GM10248 (cell line): ENCODE measurements around the gene ZNHIT1.
"Not testable (repeated sequence)": the region's sequence is repeated elsewhere in the genome, so short reads cannot be mapped to it uniquely, and the experiment has no call there.

Source experiments
- CTCF ChIA-PET: fragments of 300-600 bp; sonication (Branson Sonifier 250); formaldehyde crosslinking; extraction: SDS; loops from one replicate; lab custom pipeline; 2021; ENCODE audit warnings: antibody characterized with exemption; lab: Yijun Ruan, JAX
- POLR2A ChIA-PET: fragments of 350-650 bp; sonication (Branson Sonifier 250); formaldehyde crosslinking; extraction: SDS; loops from one replicate; lab custom pipeline; 2020; ENCODE audit warnings: antibody characterized with exemption; lab: Yijun Ruan, JAX
- DNase-seq: peaks from one replicate; pipeline ENCODE4 v3.0.0; 2012; ENCODE audit errors: extremely low spot score
- TF ChIP-seq, protein P1 (sequence below): IDR thresholded peaks from 2 replicates; pipeline ENCODE4 v1.5.1; 2012; ENCODE audit warnings: mild to moderate bottlenecking, low read depth; ENCODE audit errors: extremely low read depth, missing control alignments, control extremely low read depth

The ZNHIT1 gene

GRCh38 chr7:101255796-101256195, 37.8 kb downstream of the ZNHIT1 start:
- TF ChIP-seq, protein P1, sequence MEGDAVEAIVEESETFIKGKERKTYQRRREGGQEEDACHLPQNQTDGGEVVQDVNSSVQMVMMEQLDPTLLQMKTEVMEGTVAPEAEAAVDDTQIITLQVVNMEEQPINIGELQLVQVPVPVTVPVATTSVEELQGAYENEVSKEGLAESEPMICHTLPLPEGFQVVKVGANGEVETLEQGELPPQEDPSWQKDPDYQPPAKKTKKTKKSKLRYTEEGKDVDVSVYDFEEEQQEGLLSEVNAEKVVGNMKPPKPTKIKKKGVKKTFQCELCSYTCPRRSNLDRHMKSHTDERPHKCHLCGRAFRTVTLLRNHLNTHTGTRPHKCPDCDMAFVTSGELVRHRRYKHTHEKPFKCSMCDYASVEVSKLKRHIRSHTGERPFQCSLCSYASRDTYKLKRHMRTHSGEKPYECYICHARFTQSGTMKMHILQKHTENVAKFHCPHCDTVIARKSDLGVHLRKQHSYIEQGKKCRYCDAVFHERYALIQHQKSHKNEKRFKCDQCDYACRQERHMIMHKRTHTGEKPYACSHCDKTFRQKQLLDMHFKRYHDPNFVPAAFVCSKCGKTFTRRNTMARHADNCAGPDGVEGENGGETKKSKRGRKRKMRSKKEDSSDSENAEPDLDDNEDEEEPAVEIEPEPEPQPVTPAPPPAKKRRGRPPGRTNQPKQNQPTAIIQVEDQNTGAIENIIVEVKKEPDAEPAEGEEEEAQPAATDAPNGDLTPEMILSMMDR = no peak
- no peak for DNase-seq
- ChIA-PET CTCF (interaction anchor here (1.3 to 4.5 kb wide), 4 partner anchors 12 to 63 kb away, joined by 4 to 30 read pairs (median 8); partner anchors contain the start of genes FIS1 and ZNHIT1), POLR2A (interaction anchor here (1.1 kb wide), 1 partner anchor 12 kb away, joined by 5 read pairs; no protein-coding TSS in a partner anchor)

DNA sequence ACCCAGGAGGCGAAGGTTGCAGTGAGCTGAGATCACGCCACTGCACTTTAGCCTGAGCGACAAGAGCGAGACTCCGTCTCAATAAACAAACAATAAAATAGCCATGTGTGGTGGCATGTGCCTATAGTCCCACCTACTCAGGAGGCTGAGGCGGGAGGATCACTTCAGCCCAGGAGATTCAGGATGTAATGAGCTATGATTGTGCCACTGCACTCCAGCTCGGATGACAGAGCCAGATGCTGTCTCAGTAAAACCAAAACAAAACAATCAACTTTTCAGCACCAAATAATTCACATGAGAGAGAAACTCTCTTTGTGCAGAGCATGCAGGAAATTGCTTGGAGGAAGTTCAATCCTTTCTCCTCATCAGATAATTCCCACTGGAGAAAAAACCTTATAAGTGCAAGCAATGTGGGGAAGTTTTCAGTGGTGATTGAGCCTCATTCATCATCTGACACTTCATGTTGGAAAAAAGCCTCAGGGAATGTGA, 40.3 kb downstream of the ZNHIT1 start:
- TF ChIP-seq, protein P1 = no peak

DNA sequence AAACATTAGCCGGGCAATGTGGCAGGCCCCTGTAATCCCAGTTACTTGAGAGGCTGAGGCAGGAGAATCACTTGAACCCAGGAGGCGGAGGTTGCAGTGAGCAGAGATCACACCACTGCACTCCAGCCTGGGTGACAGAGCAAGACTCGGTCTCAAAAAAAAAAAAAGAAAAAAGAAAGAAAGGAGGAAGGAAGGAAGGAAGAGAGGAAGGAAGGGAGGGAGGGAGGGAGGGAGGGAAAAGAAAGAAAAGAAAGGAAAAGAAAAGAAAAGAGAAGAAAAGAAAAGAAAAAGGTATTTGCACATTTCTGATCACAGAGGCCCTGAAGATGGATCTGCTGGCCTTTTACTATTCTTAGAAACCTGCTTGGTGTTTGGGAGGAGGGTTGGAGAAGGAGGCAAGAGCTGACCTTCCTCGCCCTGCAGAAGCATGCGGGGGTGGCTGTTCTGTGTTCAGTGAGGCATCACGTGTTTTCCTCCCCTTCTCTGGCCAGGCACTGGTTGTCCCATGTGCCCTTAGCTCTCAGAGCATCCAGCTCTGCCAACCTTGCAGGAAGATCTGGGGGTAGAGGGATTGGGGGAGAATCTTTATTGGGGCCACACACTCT, 46.2 kb downstream of the ZNHIT1 start:
- CTCF ChIA-PET = interaction anchor here (0.7 to 1.5 kb wide), 3 partner anchors 19 to 120 kb away, joined by 3 to 4 read pairs (median 3); no protein-coding TSS in a partner anchor
- DNase-seq, POLR2A ChIA-PET: not testable (repeated sequence)

More for the DNA sequence above, 40.3 kb downstream of the ZNHIT1 start:
- ChIA-PET POLR2A (interaction anchor here (0.5 kb wide), 1 partner anchor 599 kb away, joined by 4 read pairs; no protein-coding TSS in a partner anchor), CTCF (interaction anchor here (1.0 to 1.7 kb wide), 4 partner anchors 14 to 114 kb away, joined by 3 to 5 read pairs (median 4); partner anchors contain the start of gene FIS1)
- DNase-seq = no peak

DNA sequence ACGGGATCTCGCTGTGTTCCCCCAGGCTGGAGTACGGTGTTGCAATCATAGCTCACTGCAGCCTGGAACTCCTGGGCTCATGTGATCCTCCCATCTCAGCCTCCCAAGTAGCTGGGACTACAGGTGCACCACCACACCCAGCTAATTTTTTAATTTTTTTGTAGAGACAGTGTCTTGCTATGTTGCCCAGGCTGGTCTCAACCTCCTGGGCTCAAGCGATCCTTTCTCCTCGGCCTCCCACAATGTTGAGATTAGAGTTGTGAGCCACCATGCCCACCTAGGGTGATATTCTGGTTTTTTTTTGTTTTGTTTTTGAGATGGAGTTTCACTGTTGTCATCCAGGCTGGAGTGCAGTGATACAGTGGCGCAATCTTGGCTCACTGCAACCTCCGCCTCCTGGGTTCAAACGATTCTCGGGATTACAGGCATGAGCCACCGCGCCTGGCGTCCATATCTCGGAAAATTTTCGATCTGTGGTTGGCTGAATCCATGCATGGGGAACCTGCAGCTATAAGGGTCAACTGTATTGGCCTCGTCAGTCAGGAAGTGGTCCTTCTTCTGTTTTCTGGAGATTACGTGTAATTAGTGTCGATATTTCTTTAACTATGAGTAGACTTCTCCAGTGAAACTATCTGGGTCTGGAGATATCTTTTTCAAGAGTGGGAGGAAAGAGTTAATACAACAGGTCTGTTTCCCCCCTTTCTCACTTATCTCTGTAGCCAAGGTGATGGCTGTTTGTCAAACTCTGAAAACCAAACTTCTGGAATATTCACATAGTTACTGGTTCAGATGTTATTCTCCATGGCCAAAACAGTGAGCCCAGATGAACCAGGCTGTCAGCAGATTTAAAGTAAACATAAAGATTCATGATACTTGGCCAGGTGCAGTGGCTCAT, 47.9 kb downstream of the ZNHIT1 start:
- no peak for DNase-seq
- TF ChIP-seq, protein P1 = no peak
- ChIA-PET CTCF (interaction anchor here (0.7 to 1.5 kb wide), 4 partner anchors 17 to 73 kb away, joined by 3 to 5 read pairs (median 4); no protein-coding TSS in a partner anchor), POLR2A (no interaction called here)

DNA sequence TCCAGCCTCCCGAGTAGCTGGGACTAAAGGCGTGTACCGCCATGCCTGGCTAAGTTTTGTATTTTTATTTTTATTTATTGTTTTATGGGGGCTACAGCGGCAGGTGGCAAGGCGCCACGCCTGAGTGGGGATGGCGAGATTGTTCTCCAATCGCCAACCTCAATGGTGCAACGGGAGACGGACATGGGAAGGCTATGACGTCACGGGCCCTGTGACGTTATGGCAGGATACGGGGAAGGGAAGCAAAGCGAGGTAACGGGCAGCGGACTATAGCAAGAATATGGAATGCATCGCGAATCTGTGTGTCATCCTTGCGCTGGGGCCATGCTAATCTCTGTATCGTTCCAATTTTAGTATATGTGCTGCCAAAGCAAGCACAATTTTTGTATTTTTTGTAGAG, 51.7 kb downstream of the ZNHIT1 start:
- DNase-seq = no peak
- ChIA-PET CTCF (interaction anchor here (1.5 to 1.9 kb wide), 2 partner anchors 13 to 126 kb away, joined by 3 to 7 read pairs; no protein-coding TSS in a partner anchor), POLR2A (no interaction called here)
- TF ChIP-seq, protein P1 = no peak

GRCh38 chr7:101271021-101271420, 53.1 kb downstream of the ZNHIT1 start:
- ChIA-PET POLR2A (no interaction called here), CTCF (interaction anchor here (1.0 kb wide), 1 partner anchor 10 kb away, joined by 3 read pairs; no protein-coding TSS in a partner anchor)
- no peak for DNase-seq
- TF ChIP-seq, protein P1 = no peak
